Measurements from ENCODE around the gene FAM107A.

- TF ChIP-seq CTCF (IDR thresholded peaks at IDR 0.05; ENCODE audit: low read depth, low read length) (no peak), EZH2phosphoT487 (IDR thresholded peaks at IDR 0.05; ENCODE audit: low read depth) (no peak)
Measured at GRCh38 chr3:58580826-58581327, 3.7 kb upstream of the FAM107A start.

All from OCI-LY3 (cell line).